ENCODE measurements around the gene CYP39A1.

Gene CYP39A1

DNA sequence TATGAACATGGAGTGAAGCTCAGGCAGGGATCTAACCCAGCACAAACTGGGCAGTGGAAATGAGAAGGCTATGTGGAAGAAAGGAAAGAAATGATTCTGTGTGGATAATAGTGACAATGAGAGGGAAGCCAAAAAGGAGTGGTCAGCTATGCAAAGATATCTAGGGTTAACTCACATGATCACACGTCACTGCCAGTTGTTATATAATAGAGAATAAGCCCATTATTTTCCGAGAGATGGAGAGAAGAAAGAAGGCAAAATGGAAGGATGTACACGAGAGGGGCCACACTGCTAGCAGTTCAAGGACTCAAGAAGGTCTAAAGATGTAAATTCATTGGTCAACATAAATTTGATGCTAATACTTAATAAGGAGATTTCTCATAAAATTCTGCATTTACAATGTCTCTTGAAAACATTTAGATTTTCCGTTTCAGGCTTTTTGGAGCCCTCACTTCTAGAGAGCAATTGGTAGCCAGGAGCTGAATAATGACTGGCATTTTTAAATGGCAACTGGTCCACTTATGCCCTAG is 142.6 kb downstream of the CYP39A1 start:
- Histone ChIP-seq H3K27ac (ENCODE audit: low read depth, low read length) (no peak overlapping the region), H2AK5ac (ENCODE audit: low read length) (no peak overlapping the region), H3K4me3 (ENCODE audit: low read length) (no peak overlapping the region), H3K4me1 (ENCODE audit: control insufficient read depth, low read depth, low read length) (no peaks in the 10 kb centered on the region), H4K8ac (ENCODE audit: low read depth, low read length) (no peak overlapping the region), H3K23ac (ENCODE audit: low read length) (no peak overlapping the region), H3K79me1 (ENCODE audit: low read length) (no peaks in the 10 kb centered on the region), H2BK15ac (replicated peaks; ENCODE audit: low read depth) (no peak overlapping the region), H3K56ac (ENCODE audit: low read length) (no peak overlapping the region), H2BK120ac (ENCODE audit: low read depth, low read length) (no peak overlapping the region), H3K27me3 (ENCODE audit: insufficient read depth, low read length, poor library complexity) (no peaks in the 10 kb centered on the region), H3K18ac (ENCODE audit: low read length) (no peak overlapping the region), H2BK5ac (ENCODE audit: low read length) (no peak overlapping the region), H3K4me2 (ENCODE audit: low read length) (no peak overlapping the region), H4K5ac (ENCODE audit: low read length) (no peak overlapping the region), H3K79me2 (ENCODE audit: control insufficient read depth, insufficient read depth, low read length) (no peaks in the 10 kb centered on the region), H3K4ac (ENCODE audit: low read depth, low read length) (no peak overlapping the region), H3K9ac (ENCODE audit: low read length) (no peak overlapping the region), H3K36me3 (ENCODE audit: control insufficient read depth, insufficient read depth, low read length) (no peaks in the 10 kb centered on the region)
- WGBS (ENCODE audit: extremely low coverage, insufficient coverage, low lambda C conversion rate) = no CpG with 5 or more reads among the region's 4 CpGs
- DNase-seq = no peak

- Histone ChIP-seq H3K23ac (ENCODE audit: low read length) (no peak overlapping the region), H2BK15ac (replicated peaks; ENCODE audit: low read depth) (no peak overlapping the region), H3K4me3 (ENCODE audit: low read length) (no peak overlapping the region), H3K4me2 (ENCODE audit: low read length) (no peak overlapping the region), H3K4ac (ENCODE audit: low read depth, low read length) (no peak overlapping the region), H3K56ac (ENCODE audit: low read length) (no peak overlapping the region), H2BK5ac (ENCODE audit: low read length) (no peak overlapping the region), H2BK120ac (ENCODE audit: low read depth, low read length) (no peak overlapping the region), H3K27ac (ENCODE audit: low read depth, low read length) (no peak overlapping the region), H3K18ac (ENCODE audit: low read length) (no peak overlapping the region), H3K79me1 (ENCODE audit: low read length) (no peaks in the 10 kb centered on the region), H3K79me2 (ENCODE audit: control insufficient read depth, insufficient read depth, low read length) (no peaks in the 10 kb centered on the region), H4K5ac (ENCODE audit: low read length) (no peak overlapping the region), H3K36me3 (ENCODE audit: control insufficient read depth, insufficient read depth, low read length) (no peaks in the 10 kb centered on the region), H3K4me1 (ENCODE audit: control insufficient read depth, low read depth, low read length) (no peaks in the 10 kb centered on the region), H2AK5ac (ENCODE audit: low read length) (no peak overlapping the region), H4K8ac (ENCODE audit: low read depth, low read length) (no peak overlapping the region), H3K27me3 (ENCODE audit: insufficient read depth, low read length, poor library complexity) (no peaks in the 10 kb centered on the region), H3K9ac (ENCODE audit: low read length) (no peak overlapping the region)
- WGBS (ENCODE audit: extremely low coverage, insufficient coverage, low lambda C conversion rate) = no CpG with 5 or more reads among the region's 4 CpGs
- no peak for DNase-seq
These were observed 143.6 kb downstream of the CYP39A1 start for GRCh38 chr6:46509063-46509462.

DNA sequence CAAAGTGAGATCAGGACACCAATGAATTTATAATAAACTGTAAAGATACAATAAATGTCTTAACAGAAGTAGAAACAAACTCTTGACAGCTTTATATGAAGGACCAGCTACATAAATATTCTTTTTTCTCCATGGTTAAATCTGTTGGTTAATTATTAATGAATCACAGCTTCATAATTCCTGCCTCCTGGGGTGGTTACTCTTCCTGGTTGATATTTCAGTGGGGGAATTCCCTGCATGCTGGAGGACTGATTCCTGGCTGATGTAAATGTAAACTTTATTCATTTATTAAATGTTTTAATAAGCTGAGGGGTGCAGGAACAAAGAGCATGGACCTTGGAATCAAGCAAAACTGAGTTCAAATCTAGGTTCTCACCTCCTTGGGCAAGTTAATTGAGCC is 145.2 kb downstream of the CYP39A1 start:
- Histone ChIP-seq H4K8ac (ENCODE audit: low read depth, low read length) (no peak overlapping the region), H3K79me2 (ENCODE audit: control insufficient read depth, insufficient read depth, low read length) (no peaks in the 10 kb centered on the region), H3K23ac (ENCODE audit: low read length) (no peak overlapping the region), H2BK120ac (ENCODE audit: low read depth, low read length) (no peak overlapping the region), H2BK5ac (ENCODE audit: low read length) (no peak overlapping the region), H3K4ac (ENCODE audit: low read depth, low read length) (no peak overlapping the region), H2BK15ac (replicated peaks; ENCODE audit: low read depth) (no peak overlapping the region), H3K4me2 (ENCODE audit: low read length) (no peak overlapping the region), H3K27ac (ENCODE audit: low read depth, low read length) (no peak overlapping the region), H3K36me3 (ENCODE audit: control insufficient read depth, insufficient read depth, low read length) (no peaks in the 10 kb centered on the region), H3K79me1 (ENCODE audit: low read length) (no peaks in the 10 kb centered on the region), H3K56ac (ENCODE audit: low read length) (no peak overlapping the region), H3K4me3 (ENCODE audit: low read length) (no peak overlapping the region), H3K9ac (ENCODE audit: low read length) (no peak overlapping the region), H3K4me1 (ENCODE audit: control insufficient read depth, low read depth, low read length) (no peaks in the 10 kb centered on the region), H3K27me3 (ENCODE audit: insufficient read depth, low read length, poor library complexity) (no peaks in the 10 kb centered on the region), H3K18ac (ENCODE audit: low read length) (no peak overlapping the region), H4K5ac (ENCODE audit: low read length) (no peak overlapping the region), H2AK5ac (ENCODE audit: low read length) (no peak overlapping the region)
- no peak for DNase-seq

- no peak overlapping the region for H3K56ac ChIP-seq (ENCODE audit: low read length)
- no peak overlapping the region for H4K5ac ChIP-seq (ENCODE audit: low read length)
- WGBS (ENCODE audit: extremely low coverage, insufficient coverage, low lambda C conversion rate) = no CpG with 5 or more reads among the region's 7 CpGs
- H3K9ac ChIP-seq (ENCODE audit: low read length) = no peak overlapping the region
- no peak for DNase-seq
- H3K36me3 ChIP-seq (ENCODE audit: control insufficient read depth, insufficient read depth, low read length) = no peaks in the 10 kb centered on the region
- H3K18ac ChIP-seq (ENCODE audit: low read length) = no peak overlapping the region
- no peaks in the 10 kb centered on the region for H3K27me3 ChIP-seq (ENCODE audit: insufficient read depth, low read length, poor library complexity)
- no peaks in the 10 kb centered on the region for H3K79me2 ChIP-seq (ENCODE audit: control insufficient read depth, insufficient read depth, low read length)
- no peak overlapping the region for H2BK15ac ChIP-seq (replicated peaks; ENCODE audit: low read depth)
- H3K4ac ChIP-seq (ENCODE audit: low read depth, low read length) = no peak overlapping the region
- no peak overlapping the region for H3K27ac ChIP-seq (ENCODE audit: low read depth, low read length)
- no peak overlapping the region for H3K4me3 ChIP-seq (ENCODE audit: low read length)
- H4K8ac ChIP-seq (ENCODE audit: low read depth, low read length) = no peak overlapping the region
- no peaks in the 10 kb centered on the region for H3K79me1 ChIP-seq (ENCODE audit: low read length)
- no peak overlapping the region for H2AK5ac ChIP-seq (ENCODE audit: low read length)
- no peak overlapping the region for H2BK120ac ChIP-seq (ENCODE audit: low read depth, low read length)
- H3K23ac ChIP-seq (ENCODE audit: low read length) = no peak overlapping the region
- no peak overlapping the region for H3K4me2 ChIP-seq (ENCODE audit: low read length)
- H2BK5ac ChIP-seq (ENCODE audit: low read length) = no peak overlapping the region
- H3K4me1 ChIP-seq (ENCODE audit: control insufficient read depth, low read depth, low read length) = no peaks in the 10 kb centered on the region
These were observed 146.7 kb downstream of the CYP39A1 start for GRCh38 chr6:46505693-46506512.

DNA sequence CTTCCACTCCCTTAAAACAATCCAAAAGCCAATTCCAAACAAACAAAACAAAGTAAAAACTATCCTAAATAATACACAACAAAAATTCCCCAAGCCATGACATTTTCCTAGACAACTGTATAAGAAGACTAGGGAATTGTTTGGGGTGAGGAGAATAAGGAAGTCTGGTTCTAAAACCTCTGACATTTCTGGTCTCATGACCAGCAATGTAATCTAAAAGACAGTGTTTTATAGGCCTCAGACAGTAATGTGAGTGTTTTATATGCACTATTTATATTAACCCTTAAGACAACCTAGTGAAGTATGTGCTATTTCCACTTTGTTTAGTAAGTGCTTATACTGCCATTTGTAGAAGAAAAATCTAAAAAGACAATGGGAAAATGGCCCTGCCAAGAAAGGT is 148.4 kb downstream of the CYP39A1 start:
- Histone ChIP-seq H3K4ac (ENCODE audit: low read depth, low read length) (no peak overlapping the region), H3K4me2 (ENCODE audit: low read length) (no peak overlapping the region), H3K4me1 (ENCODE audit: control insufficient read depth, low read depth, low read length) (no peaks in the 10 kb centered on the region), H4K5ac (ENCODE audit: low read length) (no peak overlapping the region), H2BK120ac (ENCODE audit: low read depth, low read length) (no peak overlapping the region), H3K27ac (ENCODE audit: low read depth, low read length) (no peak overlapping the region), H2AK5ac (ENCODE audit: low read length) (no peak overlapping the region), H3K9ac (ENCODE audit: low read length) (no peak overlapping the region), H3K27me3 (ENCODE audit: insufficient read depth, low read length, poor library complexity) (no peaks in the 10 kb centered on the region), H2BK15ac (replicated peaks; ENCODE audit: low read depth) (no peak overlapping the region), H3K23ac (ENCODE audit: low read length) (no peak overlapping the region), H4K8ac (ENCODE audit: low read depth, low read length) (no peak overlapping the region), H3K4me3 (ENCODE audit: low read length) (no peak overlapping the region), H3K79me2 (ENCODE audit: control insufficient read depth, insufficient read depth, low read length) (no peaks in the 10 kb centered on the region), H3K18ac (ENCODE audit: low read length) (no peak overlapping the region), H3K79me1 (ENCODE audit: low read length) (no peaks in the 10 kb centered on the region), H2BK5ac (ENCODE audit: low read length) (no peak overlapping the region), H3K36me3 (ENCODE audit: control insufficient read depth, insufficient read depth, low read length) (no peaks in the 10 kb centered on the region), H3K56ac (ENCODE audit: low read length) (no peak overlapping the region)
- no peak for DNase-seq
